ENCODE measurements around the gene SELENOO.

DNA sequence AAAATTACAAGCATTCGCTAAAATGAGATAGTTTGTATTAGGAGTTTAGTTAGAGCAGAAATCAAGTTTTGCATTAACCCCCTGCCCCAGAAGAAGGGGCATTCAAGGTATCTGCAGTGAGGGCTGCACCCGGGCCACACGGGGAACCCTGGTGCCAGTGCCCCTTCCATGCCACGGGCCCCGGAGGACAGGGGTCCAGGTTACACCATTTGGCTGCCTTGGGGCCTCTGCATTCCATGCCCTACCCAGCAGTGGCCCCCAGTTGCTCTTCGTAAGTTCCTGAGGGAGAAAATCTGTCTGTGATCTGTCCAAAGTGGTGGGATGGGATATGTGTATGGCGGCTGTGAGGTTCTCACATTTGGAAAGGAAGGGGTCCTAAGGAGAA, 47.1 kb upstream of the SELENOO start:
- TF ChIP-seq, protein P1, sequence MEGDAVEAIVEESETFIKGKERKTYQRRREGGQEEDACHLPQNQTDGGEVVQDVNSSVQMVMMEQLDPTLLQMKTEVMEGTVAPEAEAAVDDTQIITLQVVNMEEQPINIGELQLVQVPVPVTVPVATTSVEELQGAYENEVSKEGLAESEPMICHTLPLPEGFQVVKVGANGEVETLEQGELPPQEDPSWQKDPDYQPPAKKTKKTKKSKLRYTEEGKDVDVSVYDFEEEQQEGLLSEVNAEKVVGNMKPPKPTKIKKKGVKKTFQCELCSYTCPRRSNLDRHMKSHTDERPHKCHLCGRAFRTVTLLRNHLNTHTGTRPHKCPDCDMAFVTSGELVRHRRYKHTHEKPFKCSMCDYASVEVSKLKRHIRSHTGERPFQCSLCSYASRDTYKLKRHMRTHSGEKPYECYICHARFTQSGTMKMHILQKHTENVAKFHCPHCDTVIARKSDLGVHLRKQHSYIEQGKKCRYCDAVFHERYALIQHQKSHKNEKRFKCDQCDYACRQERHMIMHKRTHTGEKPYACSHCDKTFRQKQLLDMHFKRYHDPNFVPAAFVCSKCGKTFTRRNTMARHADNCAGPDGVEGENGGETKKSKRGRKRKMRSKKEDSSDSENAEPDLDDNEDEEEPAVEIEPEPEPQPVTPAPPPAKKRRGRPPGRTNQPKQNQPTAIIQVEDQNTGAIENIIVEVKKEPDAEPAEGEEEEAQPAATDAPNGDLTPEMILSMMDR (conservative IDR thresholded peaks at IDR 0.05; ENCODE audit: low read length): no peak
- no peak for TF ChIP-seq EZH2phosphoT487 (IDR thresholded peaks at IDR 0.05; ENCODE audit: borderline replicate concordance, low read depth, low read length)

Measured in OCI-LY7 (cell line).